GM18517 (cell line): Measurements from ENCODE around the gene CCDC83.
"Not testable (repeated sequence)": the region's sequence is repeated elsewhere in the genome, so short reads cannot be mapped to it uniquely, and the experiment has no call there.

Experiments used
- ATAC-seq: cut with Tn5 transposase; IDR thresholded peaks from one replicate; pipeline ENCODE4 v1.9.1; 2021; ENCODE audit warnings: mild to moderate bottlenecking, moderate library complexity; ENCODE audit not compliant: unreplicated experiment

Gene CCDC83

GRCh38 chr11:85939099-85940015, 84.2 kb downstream of the CCDC83 start:
- ATAC-seq = no peak

GRCh38 chr11:85941380-85941973, 86.3 kb downstream of the CCDC83 start:
- no peak for ATAC-seq

GRCh38 chr11:85945296-85945695, 90.1 kb downstream of the CCDC83 start:
- no peak for ATAC-seq

DNA sequence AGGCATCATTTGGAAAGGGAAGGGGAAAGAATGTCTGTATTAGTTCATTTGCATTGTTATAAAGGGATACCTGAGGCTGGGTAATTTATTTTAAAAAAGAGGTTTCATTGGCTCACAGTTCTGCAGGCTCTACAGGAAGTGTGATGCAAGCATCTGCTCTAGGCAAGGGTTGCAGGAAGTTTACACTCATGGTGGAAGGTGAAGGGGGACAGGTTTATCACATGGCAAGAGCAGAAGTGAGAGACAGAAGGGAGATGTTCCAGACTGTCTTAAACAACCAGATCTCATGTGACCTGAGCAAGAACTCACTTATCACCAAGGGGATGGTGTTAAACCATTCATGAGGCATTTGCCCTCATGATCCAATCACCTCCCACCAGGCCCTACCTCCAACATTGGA, 90.6 kb downstream of the CCDC83 start:
- ATAC-seq = no peak

DNA sequence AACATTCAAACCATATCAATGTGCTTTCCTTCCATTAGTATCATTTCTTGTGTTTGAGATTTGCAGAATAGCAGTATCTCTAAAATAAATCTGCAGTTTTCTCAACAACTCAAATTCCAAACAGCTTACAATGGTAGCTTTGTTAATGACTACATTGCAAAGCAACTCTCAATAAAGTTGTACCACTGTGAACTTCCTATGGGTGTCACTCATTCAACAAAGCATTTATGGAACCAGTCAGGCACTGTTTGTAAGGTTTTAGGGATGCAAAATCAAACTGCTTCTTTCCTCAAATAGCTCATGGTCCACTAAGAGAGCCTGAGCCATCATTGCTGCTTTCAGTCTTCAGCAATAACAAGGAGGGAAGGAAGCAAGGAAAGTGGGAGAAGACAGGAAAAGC, 91.0 kb downstream of the CCDC83 start:
- no peak for ATAC-seq

DNA sequence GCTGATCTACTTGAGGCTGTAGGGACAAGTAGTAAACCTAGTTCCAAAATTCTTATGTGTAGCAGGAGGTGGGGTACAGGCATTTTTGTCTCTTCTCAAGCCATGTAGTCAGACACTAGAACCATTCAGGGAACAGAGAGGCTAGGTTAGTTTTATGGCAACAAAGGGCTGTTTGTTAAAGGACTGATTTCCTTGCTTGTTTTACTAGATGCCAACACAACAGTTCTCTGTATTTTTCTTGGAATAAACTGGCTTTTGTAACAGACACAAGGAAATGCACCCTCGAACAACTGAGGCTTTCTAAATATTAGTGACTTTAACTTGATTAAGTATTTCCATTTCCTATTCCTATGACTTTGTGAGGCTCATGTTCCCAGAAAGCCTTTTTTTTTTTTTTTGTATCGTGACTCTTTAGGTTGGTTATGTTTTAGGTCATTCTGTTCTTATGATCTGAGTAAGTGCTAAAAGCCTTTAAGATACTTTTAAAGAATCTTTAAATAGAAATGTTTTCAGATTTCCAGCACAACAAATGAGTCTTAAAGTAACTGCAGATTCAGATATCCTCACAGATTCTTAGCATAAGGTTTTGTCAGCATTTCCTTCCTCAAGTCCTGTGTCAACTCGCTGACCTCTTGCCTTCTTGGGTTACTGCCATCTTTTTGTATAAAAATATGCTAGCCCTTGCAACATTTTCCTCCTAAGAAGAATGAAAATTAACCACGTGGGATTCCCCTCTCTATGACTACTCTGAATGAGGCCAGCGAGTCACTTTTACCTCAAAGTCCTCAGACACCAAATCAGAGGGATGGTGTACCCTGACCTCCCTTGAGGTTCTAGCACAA, 92.5 kb downstream of the CCDC83 start:
- no peak for ATAC-seq

GRCh38 chr11:85948884-85949283, 93.7 kb downstream of the CCDC83 start:
- peak; percentile 51 for ATAC-seq

GRCh38 chr11:85949798-85950197, 94.6 kb downstream of the CCDC83 start:
- ATAC-seq = no peak

DNA sequence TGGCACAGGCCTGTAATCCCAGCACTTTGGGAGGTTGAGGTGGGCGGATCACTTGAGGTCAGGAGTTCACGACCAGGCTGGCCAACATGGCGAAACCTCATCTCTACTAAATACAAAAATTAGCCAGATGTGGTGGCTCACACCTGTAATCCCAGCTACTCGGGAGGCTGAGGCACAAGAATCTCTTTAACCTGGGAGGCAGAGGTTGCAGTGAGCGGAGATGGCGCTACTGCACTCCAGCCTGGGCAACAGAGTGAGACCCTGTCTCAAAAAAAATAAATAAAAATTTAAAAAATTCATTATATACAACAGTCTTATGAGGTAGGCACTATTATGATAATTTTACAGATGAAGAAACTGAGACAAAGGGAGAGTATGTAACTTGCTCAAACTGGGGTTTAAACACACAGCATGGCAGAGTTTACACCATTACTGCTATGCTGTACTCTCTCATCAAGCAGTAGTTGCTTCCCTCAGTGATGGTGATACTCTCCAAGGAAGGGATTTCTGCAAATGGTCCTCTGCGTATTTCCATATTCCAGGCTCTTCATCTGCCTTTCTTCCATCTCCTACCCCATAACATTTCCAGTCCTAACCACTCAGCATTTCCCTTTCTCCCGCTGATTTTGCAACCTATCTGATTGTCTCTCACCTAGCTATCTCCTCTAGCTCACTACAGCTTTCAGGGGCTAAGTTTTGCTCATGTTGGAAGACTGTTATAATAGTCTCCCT, 95.3 kb downstream of the CCDC83 start:
- ATAC-seq = no peak

DNA sequence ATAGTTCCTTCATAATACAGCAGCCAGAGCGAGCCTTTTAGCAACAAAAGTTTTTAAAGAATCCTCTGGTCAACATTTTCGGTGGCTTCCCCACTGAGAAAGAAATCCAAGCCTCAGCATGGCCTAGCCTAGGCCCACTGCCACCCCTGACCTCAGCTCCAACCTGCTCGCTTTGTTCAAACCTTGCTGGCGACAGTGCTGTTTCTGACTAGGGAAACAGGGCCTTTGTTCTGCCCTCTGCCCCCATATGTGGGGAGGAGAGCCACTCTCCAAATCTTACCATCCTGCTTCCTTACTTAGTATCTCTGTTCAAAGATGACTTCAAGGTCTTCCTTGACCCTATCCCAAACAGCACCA, 95.8 kb downstream of the CCDC83 start:
- no peak for ATAC-seq

GRCh38 chr11:85951428-85952107, 96.4 kb downstream of the CCDC83 start:
- ATAC-seq = no peak

GRCh38 chr11:85952108-85952485, 96.9 kb downstream of the CCDC83 start:
- not testable (repeated sequence) for ATAC-seq

- ATAC-seq = no peak
Observed at GRCh38 chr11:85953491-85954143, 98.4 kb downstream of the CCDC83 start.

GRCh38 chr11:85955531-85955930, 100.3 kb downstream of the CCDC83 start:
- no peak for ATAC-seq

GRCh38 chr11:85960678-85961077, 105.5 kb downstream of the CCDC83 start:
- ATAC-seq = no peak

- no peak for ATAC-seq
Observed at GRCh38 chr11:85961130-85961529, 105.9 kb downstream of the CCDC83 start.

- no peak for ATAC-seq
Observed at GRCh38 chr11:85961930-85962363, 106.8 kb downstream of the CCDC83 start.

DNA sequence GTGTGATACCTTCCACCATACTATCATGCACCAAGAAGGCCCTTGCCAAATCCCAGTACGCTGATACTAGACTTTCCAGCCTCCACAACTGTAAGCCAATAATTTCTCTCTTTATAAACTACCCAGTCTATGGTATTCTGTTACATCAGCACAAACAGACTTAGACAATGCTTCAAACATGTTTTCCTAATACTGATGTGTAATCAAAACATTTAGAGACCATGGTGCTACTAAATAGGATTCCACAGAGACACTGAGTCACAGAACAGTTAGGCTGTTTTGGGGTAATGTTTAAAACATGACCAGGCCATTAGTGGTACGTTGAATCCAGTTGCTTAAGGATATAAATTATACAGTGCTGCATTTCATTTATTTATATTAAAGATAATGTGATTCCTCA, 110.0 kb downstream of the CCDC83 start:
- ATAC-seq = no peak

- no peak for ATAC-seq
Observed at GRCh38 chr11:85967457-85967856, 112.3 kb downstream of the CCDC83 start.
